DMS114 treated with DMSO at 0.1 percent for 48 hours (cell line): Measurements from ENCODE around the gene RALA.
"Not testable (repeated sequence)": the region's sequence is repeated elsewhere in the genome, so short reads cannot be mapped to it uniquely, and the experiment has no call there.

Experiments
- DNase-seq: peaks from one replicate; lab custom pipeline; 2025; ENCODE audit not compliant: unreplicated experiment; lab: John Stamatoyannopoulos, UW

RALA gene

GRCh38 chr7:39645482-39646407 is 22.4 kb downstream of the RALA start:
- no peak for DNase-seq

GRCh38 chr7:39647816-39648215 is 24.4 kb downstream of the RALA start:
- DNase-seq = no peak

- no peak for DNase-seq
Measured at GRCh38 chr7:39650676-39651075, 27.3 kb downstream of the RALA start.

GRCh38 chr7:39651265-39651664 is 27.9 kb downstream of the RALA start:
- no peak for DNase-seq

GRCh38 chr7:39656415-39656814 is 33.0 kb downstream of the RALA start:
- DNase-seq = no peak

- no peak for DNase-seq
Measured at GRCh38 chr7:39659356-39660013, 36.1 kb downstream of the RALA start.

- no peak for DNase-seq
Measured at GRCh38 chr7:39661960-39662359, 38.6 kb downstream of the RALA start.

GRCh38 chr7:39663263-39663662 is 39.9 kb downstream of the RALA start:
- DNase-seq = no peak

GRCh38 chr7:39664057-39664456 is 40.7 kb downstream of the RALA start:
- no peak for DNase-seq

- no peak for DNase-seq
Measured at GRCh38 chr7:39664585-39664984, 41.2 kb downstream of the RALA start.

GRCh38 chr7:39666562-39666961 is 43.2 kb downstream of the RALA start:
- DNase-seq = no peak

- no peak for DNase-seq
Measured at GRCh38 chr7:39667341-39667923, 44.1 kb downstream of the RALA start.

GRCh38 chr7:39668280-39668679 is 44.9 kb downstream of the RALA start:
- DNase-seq = not testable (repeated sequence)

GRCh38 chr7:39670052-39670451 is 46.7 kb downstream of the RALA start:
- DNase-seq = no peak

- no peak for DNase-seq
Measured at GRCh38 chr7:39670934-39671333, 47.6 kb downstream of the RALA start.

- DNase-seq = no peak
Measured at GRCh38 chr7:39672176-39672575, 48.8 kb downstream of the RALA start.

GRCh38 chr7:39673868-39674267 is 50.5 kb downstream of the RALA start:
- DNase-seq = no peak

- DNase-seq = no peak
Measured at GRCh38 chr7:39674406-39674805, 51.0 kb downstream of the RALA start.

- no peak for DNase-seq
Measured at GRCh38 chr7:39676346-39676745, 53.0 kb downstream of the RALA start.

- no peak for DNase-seq
Measured at GRCh38 chr7:39678930-39679709, 55.7 kb downstream of the RALA start.

- DNase-seq = not testable (repeated sequence)
Measured at GRCh38 chr7:39679874-39680273, 56.5 kb downstream of the RALA start.
